Osteocyte (in vitro differentiated cells): ENCODE results near the gene HEATR3. TPM values are rescaled to one million over a fixed set of nuclear protein-coding genes. Genes with fewer than 3 reads are reported as not detected.

Experiments
- DNase-seq: peaks from one replicate; pipeline ENCODE4 v3.0.0; 2021; ENCODE audit warnings: mixed read lengths; ENCODE audit not compliant: unreplicated experiment; ENCODE audit errors: extremely low spot score
- H3K27ac Mint-ChIP-seq: one replicate; pipeline ENCODE4 v1.8.0; 2021; ENCODE audit warnings: mild to moderate bottlenecking, mixed read lengths; ENCODE audit not compliant: unreplicated experiment
- H3K27me3 Mint-ChIP-seq: one replicate; pipeline ENCODE4 v1.8.0; 2021; ENCODE audit warnings: mixed read lengths; ENCODE audit not compliant: unreplicated experiment
- H3K36me3 Mint-ChIP-seq: one replicate; pipeline ENCODE4 v1.8.0; 2021; ENCODE audit warnings: mixed read lengths; ENCODE audit not compliant: unreplicated experiment
- H3K4me1 Mint-ChIP-seq: one replicate; pipeline ENCODE4 v1.8.0; 2021; ENCODE audit warnings: mixed read lengths; ENCODE audit not compliant: unreplicated experiment
- H3K4me3 Mint-ChIP-seq: one replicate; pipeline ENCODE4 v1.8.0; 2021; ENCODE audit warnings: mild to moderate bottlenecking, moderate library complexity, mixed read lengths; ENCODE audit not compliant: unreplicated experiment
- H3K9me3 Mint-ChIP-seq: one replicate; pipeline ENCODE4 v1.8.0; 2021; ENCODE audit warnings: mixed read lengths; ENCODE audit not compliant: unreplicated experiment
- total RNA-seq: library from RNA; stranded (reverse); gene quantifications from 2 replicates; pipeline ENCODE4 v1.2.1, GENCODE V29; 2021
- TF ChIP-seq, protein P1 (sequence below): fragments of 200-600 bp; sonication (generic); IDR thresholded peaks from 2 replicates; pipeline ENCODE4 v1.5.0; 2021; ENCODE audit warnings: antibody characterized with exemption, mild to moderate bottlenecking, moderate library complexity

The HEATR3 gene
- total RNA-seq, 1 donor from 2014 or later: 19.4 TPM

DNA sequence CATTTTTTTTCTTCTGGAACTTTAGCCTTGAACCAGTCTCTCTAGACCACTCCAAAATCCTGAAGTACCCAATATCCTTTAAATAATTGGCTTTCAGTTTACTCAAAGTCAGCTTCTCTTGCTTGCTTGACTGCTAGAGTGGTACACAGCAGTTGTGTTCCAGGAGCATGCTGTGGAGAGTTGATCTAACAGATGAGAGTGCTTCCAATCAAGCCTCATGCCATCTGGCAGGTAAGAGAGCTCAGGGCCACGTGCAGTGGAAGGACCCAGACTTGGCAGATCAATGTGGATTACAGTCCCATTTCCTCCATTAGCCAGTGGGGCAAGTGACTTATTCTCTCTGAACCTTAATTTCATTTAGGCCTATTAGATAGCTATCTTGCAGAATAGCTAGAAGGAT is 25.1 kb upstream of the HEATR3 start:
- Mint-ChIP-seq H3K4me1 (no peaks in the 10 kb centered on the region), H3K27me3 (peaks cover 34% of the 10 kb centered on the region), H3K36me3 (peaks cover 9% of the 10 kb centered on the region), H3K9me3 (no peaks in the 10 kb centered on the region), H3K4me3 (no peak overlapping the region), H3K27ac (no peak overlapping the region)
- TF ChIP-seq, protein P1, sequence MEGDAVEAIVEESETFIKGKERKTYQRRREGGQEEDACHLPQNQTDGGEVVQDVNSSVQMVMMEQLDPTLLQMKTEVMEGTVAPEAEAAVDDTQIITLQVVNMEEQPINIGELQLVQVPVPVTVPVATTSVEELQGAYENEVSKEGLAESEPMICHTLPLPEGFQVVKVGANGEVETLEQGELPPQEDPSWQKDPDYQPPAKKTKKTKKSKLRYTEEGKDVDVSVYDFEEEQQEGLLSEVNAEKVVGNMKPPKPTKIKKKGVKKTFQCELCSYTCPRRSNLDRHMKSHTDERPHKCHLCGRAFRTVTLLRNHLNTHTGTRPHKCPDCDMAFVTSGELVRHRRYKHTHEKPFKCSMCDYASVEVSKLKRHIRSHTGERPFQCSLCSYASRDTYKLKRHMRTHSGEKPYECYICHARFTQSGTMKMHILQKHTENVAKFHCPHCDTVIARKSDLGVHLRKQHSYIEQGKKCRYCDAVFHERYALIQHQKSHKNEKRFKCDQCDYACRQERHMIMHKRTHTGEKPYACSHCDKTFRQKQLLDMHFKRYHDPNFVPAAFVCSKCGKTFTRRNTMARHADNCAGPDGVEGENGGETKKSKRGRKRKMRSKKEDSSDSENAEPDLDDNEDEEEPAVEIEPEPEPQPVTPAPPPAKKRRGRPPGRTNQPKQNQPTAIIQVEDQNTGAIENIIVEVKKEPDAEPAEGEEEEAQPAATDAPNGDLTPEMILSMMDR: no peak
- DNase-seq: no peak

- TF ChIP-seq, protein P1: no peak
- H3K4me3 Mint-ChIP-seq: no peak overlapping the region
- no peak for DNase-seq
- H3K27ac Mint-ChIP-seq: no peak overlapping the region
- H3K36me3 Mint-ChIP-seq: no peaks in the 10 kb centered on the region
- H3K27me3 Mint-ChIP-seq: peaks cover 45% of the 10 kb centered on the region
- no peaks in the 10 kb centered on the region for H3K4me1 Mint-ChIP-seq
- no peaks in the 10 kb centered on the region for H3K9me3 Mint-ChIP-seq
These were observed 22.4 kb upstream of the HEATR3 start for GRCh38 chr16:50043358-50043757.

DNA sequence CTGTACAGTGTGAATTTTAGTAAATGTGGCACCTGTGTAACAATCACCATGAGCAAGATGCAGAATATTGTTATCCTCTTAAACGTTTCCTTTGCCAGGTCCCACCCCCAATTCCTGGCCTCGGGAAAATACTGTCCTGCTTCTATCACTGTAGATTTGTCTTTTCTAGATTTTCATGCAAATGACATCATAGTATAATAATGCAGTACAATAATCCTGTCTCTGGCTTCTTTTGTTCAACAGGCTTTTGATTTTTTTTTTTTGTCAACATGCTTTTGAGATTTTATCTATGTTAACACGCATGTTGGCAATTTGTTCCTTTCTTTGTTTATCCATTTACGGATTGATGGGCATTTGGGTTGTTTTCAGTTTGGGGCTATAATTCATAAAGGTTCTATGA is 20.4 kb upstream of the HEATR3 start:
- Mint-ChIP-seq H3K4me1 (no peaks in the 10 kb centered on the region), H3K4me3 (no peak overlapping the region), H3K27me3 (peaks cover 47% of the 10 kb centered on the region), H3K9me3 (no peaks in the 10 kb centered on the region), H3K27ac (no peak overlapping the region), H3K36me3 (no peaks in the 10 kb centered on the region)
- TF ChIP-seq, protein P1: no peak
- DNase-seq: no peak

GRCh38 chr16:50046853-50047252 is 18.9 kb upstream of the HEATR3 start:
- Mint-ChIP-seq H3K9me3 (no peaks in the 10 kb centered on the region), H3K36me3 (no peaks in the 10 kb centered on the region), H3K27me3 (peaks cover 56% of the 10 kb centered on the region), H3K27ac (no peak overlapping the region), H3K4me3 (no peak overlapping the region), H3K4me1 (peaks cover 3% of the 10 kb centered on the region)
- TF ChIP-seq, protein P1: no peak
- no peak for DNase-seq

DNA sequence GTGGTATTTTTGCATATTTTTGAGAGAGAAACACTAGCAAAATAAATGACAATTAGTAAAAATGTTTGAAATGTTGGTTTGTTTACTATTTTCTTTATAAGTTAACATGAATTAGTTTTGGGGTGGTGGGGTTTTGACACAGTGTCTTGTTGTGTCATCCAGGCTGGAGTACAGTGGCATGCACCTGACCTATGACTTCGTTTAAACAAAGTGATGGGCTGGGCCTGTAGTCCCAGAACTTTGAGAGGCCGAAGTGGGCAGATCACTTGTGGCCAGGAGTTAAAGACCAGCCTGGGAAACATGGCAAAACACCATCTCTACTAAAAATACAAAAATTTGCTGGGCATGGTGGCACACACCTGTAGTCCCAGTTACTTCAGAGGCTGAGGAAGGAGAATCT is 17.9 kb upstream of the HEATR3 start:
- H3K27me3 Mint-ChIP-seq: peaks cover 55% of the 10 kb centered on the region
- TF ChIP-seq, protein P1: no peak
- H3K9me3 Mint-ChIP-seq: no peaks in the 10 kb centered on the region
- DNase-seq: no peak
- peaks cover 3% of the 10 kb centered on the region for H3K4me1 Mint-ChIP-seq
- no peak overlapping the region for H3K4me3 Mint-ChIP-seq
- H3K36me3 Mint-ChIP-seq: no peaks in the 10 kb centered on the region
- no peak overlapping the region for H3K27ac Mint-ChIP-seq
